A549 treated with GW870086 at 1 μM for 4 hours (cell line): ENCODE results near the gene CLCF1. TPM values are rescaled to one million over a fixed set of nuclear protein-coding genes. Genes with fewer than 3 reads are reported as not detected.

Source experiments
- total RNA-seq: library from RNA; stranded (reverse); fragments of 200-300 nt; extraction: Qiagen RNA extraction; gene quantifications from 5 replicates; pipeline ENCODE4 v1.2.3, GENCODE V29; 2022; ENCODE audit warnings: low read depth

The CLCF1 gene
- total RNA-seq, result 49.7 to 54.8 TPM (median 52.5 TPM) in 5 replicates

DNA sequence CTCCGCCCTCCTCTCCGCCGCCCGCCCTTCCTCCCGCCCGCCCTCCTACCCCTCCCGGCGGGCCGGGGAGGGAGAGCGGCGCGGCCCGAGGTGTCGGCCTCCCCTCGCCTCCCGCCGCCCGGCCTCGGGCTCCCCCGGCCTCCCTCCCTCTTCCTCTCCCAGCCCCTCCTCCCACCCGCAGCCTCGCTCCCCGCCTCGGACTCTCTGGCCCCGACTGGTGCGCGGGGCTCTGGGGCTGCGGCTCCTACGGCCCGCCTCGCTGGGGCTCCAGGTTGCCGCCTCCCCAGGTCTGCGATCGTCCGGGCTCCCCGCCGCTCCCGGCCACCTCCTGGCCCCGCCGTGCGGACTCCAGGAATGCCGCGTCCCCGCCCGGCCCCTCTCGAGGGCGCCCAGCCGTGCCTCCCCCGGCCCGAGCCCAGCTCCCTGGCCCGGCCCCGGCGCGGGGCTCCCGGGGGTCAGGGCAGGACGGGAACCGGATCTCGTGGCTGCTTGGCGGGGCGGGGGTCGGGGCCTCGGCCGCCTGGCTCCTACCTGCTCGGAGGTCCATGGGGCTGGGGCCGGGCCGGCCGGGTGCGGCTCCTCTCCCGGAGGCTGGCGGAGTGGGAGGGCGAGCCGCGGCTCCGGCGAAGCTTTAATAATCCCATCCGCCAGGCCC is at the start of gene CLCF1:
TSS of gene CLCF1 (minus strand) at position 606 of the 655 bp plus-strand sequence. CDS start at position 547, 59 bp downstream.

GRCh38 chr11:67415501-67416304 is 42.3 kb upstream of the CLCF1 start, which contains the start of gene CARNS1:
TSS of gene CARNS1 (plus strand) at chr11:67415678. CDS start at chr11:67416200, 522 bp downstream.

GRCh38 chr11:67401495-67402191 is 28.2 kb upstream of the CLCF1 start, which contains the start of gene PPP1CA:
TSS of gene PPP1CA (minus strand) at chr11:67401858. CDS start at chr11:67401782, 76 bp downstream.

GRCh38 chr11:67391304-67392182 is 18.1 kb upstream of the CLCF1 start, which contains the start of gene RAD9A:
TSS of gene RAD9A (plus strand) at chr11:67391986. CDS start at chr11:67392045, 59 bp downstream.

GRCh38 chr11:67353317-67354074 is 19.9 kb downstream of the CLCF1 start, which contains the start of gene POLD4:
TSS of gene POLD4 (minus strand) at chr11:67353546. CDS start at chr11:67353399, 147 bp downstream.

Other genes starting within 250 kb of the CLCF1 start
- 25.8 to 39.1 TPM (median 36.4 TPM) in 5 replicates for gene GRK2, start 107.1 kb downstream of the CLCF1 start, total RNA-seq
- gene ANKRD13D, start 84.3 kb downstream of the CLCF1 start, total RNA-seq, result 18.7 to 29.1 TPM (median 26.9 TPM) in 5 replicates
- gene SSH3, start 70.1 kb downstream of the CLCF1 start, total RNA-seq, result 16.6 to 32.1 TPM (median 27.6 TPM) in 5 replicates
- gene POLD4, start 20.1 kb downstream of the CLCF1 start, total RNA-seq, result 192 to 253 TPM (median 224 TPM) in 5 replicates
- 23.3 to 34.3 TPM (median 31.1 TPM) in 5 replicates for gene RAD9A, start 18.4 kb upstream of the CLCF1 start, total RNA-seq
- gene PPP1CA, start 28.3 kb upstream of the CLCF1 start, total RNA-seq, result 267 to 305 TPM (median 288 TPM) in 5 replicates
- 0.09 to 0.16 TPM in 2 of 5 replicates, not detected in the others for gene TBC1D10C, start 30.5 kb upstream of the CLCF1 start, total RNA-seq
- gene CARNS1, start 42.1 kb upstream of the CLCF1 start, total RNA-seq, result 0.14 to 0.19 TPM (median 0.14 TPM) in 5 replicates
- gene RPS6KB2, start 54.9 kb upstream of the CLCF1 start, total RNA-seq, result 41.3 to 50.1 TPM (median 47.5 TPM) in 5 replicates
- gene PTPRCAP, start 64.1 kb upstream of the CLCF1 start, total RNA-seq, result 0.15 to 0.36 TPM (median 0.23 TPM) in 5 replicates
- 49.1 to 60.0 TPM (median 56.1 TPM) in 5 replicates for gene CORO1B, start 69.9 kb upstream of the CLCF1 start, total RNA-seq
- 0.08 TPM in 1 of 5 replicates, not detected in the others for gene GPR152, start 79.1 kb upstream of the CLCF1 start, total RNA-seq
- not detected in 5 replicates for gene CABP4, start 81.8 kb upstream of the CLCF1 start, total RNA-seq
- gene TMEM134, start 95.7 kb upstream of the CLCF1 start, total RNA-seq, result 50.2 to 66.2 TPM (median 60.8 TPM) in 5 replicates
- gene AIP, start 109.4 kb upstream of the CLCF1 start, total RNA-seq, result 39.1 to 45.8 TPM (median 45.1 TPM) in 5 replicates
- 32.3 to 48.6 TPM (median 44.4 TPM) in 5 replicates for gene PITPNM1, start 131.8 kb upstream of the CLCF1 start, total RNA-seq
- 61.9 to 88.0 TPM (median 79.3 TPM) in 5 replicates for gene CDK2AP2, start 134.6 kb upstream of the CLCF1 start, total RNA-seq
- not detected in 5 replicates for gene CABP2, start 149.8 kb upstream of the CLCF1 start, total RNA-seq
- 1,438 to 1,735 TPM (median 1,655 TPM) in 5 replicates for gene GSTP1, start 210.2 kb upstream of the CLCF1 start, total RNA-seq
- 137 to 152 TPM (median 143 TPM) in 5 replicates for gene NDUFV1, start 233.3 kb upstream of the CLCF1 start, total RNA-seq